ENCODE results near the gene HAGH.

- TF ChIP-seq CTCF (IDR thresholded peaks at IDR 0.05) (no peak), EZH2phosphoT487 (IDR thresholded peaks at IDR 0.05) (no peak), EZH2 (IDR thresholded peaks at IDR 0.05) (no peak)
Measured at GRCh38 chr16:1776991-1777374, 49.6 kb downstream of the HAGH start.
